ENCODE data around the gene MTAP.

MTAP gene

DNA sequence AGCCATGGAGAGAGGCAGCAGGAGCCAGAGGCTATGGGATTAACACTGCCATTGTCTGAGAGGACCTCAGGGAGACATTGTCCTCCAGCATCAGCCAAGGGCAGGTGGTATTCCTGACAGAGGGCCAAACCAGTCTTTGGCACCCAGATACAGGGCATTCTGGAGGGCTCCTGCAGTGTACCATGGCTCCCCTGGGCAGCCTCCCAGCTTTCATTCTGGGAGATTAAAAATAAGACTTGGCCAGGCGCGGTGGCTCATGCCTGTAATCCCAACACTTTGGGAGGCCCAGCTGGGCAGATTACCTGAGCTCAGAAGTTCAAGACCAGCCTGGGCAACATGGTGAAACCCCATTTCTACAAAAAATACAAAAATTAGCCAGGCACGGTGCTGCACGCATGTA lies 4.2 kb downstream of the MTAP start:
- no peak for DNase-seq

DNA sequence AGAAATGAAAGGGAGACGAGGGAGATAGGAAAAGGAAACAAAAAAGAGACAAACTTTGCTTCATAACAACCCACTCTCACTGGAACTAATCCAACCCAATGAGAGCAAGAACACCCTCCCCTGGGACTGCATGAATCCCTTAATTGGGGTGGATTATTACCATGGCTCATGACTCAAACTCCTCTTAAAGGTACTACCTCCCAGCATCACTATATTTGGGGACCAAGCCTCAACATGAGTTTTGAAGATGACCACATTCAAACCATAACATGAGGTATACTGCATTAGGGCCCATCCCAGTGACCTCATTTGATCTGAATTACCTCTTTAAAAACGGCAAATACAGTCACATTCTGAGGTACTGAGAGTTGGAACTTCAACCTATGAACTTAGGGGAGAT lies 8.0 kb downstream of the MTAP start:
- DNase-seq = no peak

DNA sequence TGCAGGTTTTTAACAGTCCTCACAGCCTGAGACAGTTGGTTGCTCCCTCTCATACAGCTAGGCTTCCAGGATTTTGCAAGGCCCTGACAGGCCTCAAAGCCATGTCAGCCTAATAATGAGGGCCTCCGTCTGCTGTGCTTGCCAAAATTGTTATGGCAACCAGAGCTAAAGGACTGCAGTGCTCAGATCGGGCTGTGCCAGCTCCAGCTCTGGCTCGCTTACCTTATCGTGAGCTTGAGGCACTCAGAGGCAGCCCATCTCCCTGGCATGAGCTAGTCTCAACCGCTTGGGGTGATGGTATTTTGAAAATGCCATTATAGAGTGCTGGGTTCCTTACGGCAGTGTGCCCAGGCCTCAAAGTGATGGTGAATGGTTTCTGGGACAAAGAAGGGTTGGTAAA lies 8.4 kb downstream of the MTAP start:
- DNase-seq = no peak

DNA sequence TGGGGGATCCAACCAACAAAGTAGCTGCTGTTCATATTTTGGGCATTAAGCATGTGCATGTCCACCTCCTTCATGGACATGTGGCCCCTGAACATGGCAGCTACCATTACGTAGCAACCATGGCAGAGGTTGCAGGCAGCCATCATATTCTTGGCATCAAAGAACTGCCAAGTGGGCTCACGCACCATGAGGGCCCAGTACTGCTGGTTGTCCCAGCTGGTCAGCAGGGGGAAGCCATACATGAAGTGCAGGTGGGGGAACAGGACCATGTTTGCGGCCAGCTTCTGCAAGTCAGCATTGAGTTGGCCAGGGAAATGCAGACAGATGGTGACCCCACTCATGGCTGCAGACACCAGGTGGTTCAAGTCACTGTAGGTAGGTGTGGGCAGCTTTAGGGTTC lies 9.5 kb downstream of the MTAP start:
- DNase-seq = no peak

DNA sequence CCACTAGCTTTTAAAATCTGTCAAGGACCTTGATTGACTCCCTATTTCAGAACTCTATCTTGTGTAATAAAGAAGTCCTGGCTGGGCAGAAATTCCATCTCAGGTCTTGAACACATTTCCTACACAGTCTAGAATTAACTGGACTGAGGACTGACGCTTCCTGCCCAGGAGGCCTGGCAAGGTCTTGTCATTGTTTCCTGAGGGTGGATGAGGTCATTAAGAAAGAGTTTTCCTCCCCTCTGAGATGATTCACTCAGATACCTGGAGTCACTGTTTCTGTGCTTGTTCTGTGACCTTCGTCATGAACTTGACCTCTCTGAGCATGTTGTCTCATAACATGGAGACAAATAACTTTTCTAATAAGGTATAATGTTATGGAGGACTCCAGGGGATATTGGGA lies 10.0 kb downstream of the MTAP start:
- DNase-seq = no peak

DNA sequence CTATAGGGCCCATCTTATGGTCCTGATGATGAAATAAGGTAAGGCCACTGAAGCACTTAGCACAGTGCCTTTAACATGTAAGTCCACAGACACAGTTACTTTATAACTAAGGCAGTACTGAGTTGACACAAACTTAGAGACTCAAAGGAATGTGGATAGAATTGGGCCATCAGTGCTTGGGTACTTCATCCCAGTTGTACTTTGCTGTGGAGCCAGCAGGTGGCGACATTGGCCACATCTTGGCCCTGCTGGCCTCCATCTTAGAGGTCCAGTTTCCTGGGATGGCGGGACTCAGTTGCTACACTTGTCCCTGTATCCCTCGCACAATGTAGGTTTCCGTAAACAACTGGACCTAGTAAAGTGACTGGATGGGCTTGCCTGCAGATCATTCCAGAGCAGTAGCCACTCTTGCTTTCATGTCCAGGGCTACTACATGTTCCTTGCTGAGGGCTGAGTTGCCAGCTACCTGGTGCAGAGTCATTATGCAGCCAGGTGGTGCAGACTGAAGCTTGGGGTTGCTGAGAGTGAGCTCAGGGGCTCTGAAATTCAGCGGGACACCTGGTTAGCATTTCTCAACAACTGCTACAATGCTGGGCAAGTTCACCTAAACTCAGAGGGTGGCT lies 10.6 kb downstream of the MTAP start:
- peak; percentile 64 for DNase-seq

DNA sequence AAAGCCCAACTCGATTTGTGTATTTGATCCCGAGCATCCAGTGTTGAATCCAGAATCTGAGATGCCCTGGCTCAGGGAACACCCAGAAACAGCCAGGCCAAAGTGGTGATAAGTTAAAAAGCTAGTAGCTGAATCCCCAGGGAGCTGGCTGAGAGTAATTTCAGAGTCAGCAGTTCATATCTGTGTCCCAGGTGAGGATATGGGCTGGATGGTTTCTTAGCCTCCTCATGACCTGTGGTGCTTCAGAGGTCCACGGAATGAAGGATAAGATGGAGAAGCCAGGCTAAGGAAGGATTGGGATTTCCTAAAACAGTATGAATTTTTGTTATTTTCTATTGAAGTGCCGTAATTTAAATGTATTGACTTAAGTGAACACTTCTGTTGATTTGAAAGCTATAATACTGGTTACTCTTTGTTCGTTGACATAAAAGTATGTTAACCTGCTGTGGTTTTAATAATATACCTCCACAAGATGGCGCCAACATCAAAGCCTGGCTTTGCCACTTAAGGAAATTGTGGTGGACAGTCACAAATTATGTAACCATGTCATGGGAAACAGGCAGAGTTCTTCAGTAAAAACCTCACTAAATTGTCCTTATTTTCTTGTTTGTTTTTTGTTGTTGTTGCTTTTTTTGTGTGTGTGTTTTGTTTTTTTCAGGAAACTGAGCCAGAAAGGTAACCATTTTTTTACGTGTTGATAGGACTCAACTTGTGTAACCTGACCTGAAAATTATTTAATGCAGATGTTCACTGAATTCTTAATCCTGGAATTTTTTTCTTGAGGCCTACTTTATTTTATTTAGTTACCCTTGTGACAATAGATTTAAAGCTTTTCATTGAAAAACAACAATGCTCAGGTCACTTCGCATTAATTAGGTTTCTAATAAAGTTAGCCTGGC lies 11.4 kb downstream of the MTAP start:
- DNase-seq = peak; percentile 47

DNA sequence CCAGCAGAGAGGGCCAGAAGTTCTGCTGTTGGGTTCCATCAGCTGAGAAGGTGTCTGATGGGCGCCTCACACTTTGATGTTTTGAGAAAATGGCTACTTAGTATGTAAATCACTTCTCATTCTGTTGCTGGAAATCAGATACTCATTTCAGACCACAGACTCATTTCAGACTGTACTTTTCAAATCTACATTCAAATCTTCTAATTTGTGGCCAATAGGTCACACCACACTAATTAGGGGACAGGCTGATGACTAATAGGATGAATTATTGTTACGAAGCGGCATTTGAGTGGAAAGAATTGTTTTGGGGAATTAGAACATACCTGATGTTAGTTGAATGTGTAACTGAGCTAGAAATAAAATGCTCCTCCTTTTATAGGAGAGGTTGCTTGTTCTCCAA lies 13.2 kb downstream of the MTAP start:
- DNase-seq = no peak

DNA sequence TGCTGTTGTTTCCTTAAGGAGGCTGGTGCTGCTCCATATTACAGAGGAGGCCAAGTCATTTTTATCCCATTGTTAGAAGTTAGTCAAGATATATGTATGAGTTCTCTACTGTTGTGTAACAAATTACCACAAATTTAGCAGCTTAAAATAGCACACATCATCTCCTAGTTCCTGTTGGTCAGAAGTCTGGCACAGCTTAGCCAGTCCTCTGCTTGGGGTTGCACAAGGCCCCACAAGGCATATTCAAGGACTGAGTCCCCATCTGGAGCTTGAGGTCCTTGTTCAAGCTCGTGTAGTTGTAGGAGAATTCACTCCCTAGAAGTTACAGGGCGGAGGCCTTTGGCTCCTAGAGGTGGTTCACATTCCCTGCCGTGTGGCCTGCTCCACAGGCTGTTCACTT lies 14.7 kb downstream of the MTAP start:
- DNase-seq = no peak

DNA sequence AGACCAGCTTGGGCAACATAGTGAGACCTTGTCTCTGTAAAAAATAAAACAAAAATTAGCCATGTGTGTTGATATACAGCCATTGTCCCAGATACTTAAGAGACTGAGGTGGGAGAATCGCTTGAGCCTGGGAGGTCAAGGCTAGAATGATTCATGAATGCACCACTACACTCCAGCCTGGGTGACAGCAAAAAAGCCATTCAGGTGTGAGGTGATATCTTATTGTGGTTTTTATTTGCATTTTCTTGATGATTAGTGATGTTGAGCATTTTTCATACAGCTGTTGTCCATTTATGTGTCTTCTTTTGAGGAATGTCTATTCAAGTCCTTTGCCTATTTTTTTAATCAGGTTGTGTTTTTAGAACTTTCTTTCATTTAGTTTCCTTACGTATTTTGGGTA lies 23.2 kb downstream of the MTAP start:
- DNase-seq = no peak

DNA sequence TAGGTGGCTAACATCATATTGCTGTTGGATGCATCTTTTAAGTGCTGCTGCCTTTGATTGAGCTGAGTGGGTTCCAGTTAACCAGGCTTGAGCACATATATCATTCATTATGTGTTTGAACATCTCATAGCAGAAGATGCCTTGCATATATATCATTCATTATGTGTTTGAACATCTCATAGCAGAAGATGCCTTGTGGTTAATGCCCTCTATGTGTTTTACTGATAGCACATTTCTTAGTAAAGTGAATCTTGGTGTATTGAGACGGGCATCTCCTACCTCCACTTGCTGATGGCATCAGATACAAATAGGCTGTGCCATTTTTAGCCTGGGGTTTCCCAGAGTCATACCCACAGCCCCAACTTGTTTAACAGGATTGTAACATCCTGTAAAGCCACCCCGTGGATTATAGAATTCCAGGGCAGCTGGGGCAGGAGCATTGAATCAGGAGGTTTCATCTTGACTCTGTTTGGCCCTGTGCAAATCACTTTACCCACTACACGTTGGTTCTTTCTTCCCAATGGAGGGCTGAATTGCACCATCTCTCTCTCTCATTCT lies 26.5 kb downstream of the MTAP start:
- DNase-seq = no peak

DNA sequence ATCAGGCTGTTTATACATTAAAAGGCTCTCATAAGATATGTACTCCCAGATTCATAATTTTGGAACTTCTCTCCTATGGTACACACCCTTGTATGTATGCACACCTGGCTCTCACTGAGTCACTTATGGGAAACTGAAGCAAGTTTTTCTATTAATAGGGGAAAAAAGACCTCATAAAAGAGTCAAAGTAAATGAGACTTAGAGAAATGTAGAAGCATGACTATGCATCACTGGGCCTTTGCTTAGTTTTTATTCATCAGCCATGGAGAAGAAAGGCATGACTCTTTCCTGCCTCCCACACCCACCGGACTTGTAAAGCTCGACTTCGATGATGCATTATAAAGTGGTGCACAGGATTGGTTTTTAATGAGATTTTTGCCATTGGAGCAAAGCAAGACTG lies 28.2 kb downstream of the MTAP start:
- DNase-seq = no peak

DNA sequence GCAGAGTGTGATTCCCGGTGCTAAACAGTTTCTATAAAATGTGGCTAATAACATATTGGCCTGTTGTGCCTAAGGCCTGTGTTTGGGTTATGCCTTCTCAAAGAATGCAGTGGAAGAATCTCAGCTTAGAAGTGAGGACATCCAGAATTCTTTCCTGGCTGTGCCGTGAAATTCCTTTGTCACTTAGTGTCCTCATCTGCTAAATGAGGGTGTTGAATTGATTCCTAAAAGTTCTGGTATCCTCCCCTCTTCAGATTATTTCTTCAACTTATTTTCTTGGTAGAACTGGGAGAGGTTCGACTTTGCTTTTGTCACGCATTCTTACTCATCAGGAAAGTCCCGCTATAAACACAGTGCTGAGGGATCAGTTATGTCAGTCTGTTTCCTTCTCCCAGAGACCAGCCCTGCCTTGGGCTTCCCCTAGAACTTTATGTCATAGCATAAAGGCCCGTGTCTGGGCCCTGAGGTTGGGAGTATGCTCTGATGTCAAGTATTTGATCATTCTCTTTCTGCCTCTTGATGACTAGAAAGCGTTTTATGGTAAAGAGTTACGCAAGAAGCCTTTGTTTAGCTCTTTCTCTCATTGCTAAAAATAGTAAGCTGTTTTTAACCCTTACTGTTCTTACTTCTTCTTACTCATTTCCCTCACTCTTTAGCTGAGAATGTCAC lies 29.5 kb downstream of the MTAP start:
- no peak for DNase-seq

DNA sequence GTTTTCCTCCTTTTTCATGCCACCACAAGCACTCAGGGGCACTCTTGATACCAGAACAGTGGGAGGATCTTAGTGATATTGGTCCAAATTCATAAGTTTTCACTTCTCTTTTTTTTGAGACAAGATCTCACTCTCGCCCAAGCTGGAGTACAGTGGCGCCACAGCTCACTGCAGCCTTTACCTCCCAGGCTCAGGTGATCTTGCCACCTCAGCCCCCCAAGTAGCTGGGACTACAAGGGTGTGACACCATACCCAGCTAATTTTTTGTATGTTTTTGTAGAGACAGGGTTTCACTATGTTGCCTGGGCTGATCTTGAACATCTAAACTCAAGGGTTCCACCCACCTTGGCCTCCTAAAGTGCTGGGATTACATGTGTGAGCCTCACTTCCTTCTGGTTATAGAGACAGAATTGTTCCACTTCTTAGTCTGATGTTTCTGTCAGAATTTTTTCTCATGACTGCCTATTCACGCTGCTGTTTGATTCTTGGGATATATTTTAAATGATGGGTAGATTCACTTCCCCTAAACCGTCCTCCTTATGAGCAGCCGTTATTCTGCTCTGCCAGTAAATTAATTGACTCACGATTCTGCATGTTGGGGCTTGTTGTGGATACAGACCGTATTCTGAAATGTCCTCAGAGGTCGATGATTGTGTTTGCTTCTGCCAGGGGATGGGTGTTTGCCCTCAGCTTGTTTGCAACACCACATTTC lies 30.8 kb downstream of the MTAP start:
- no peak for DNase-seq

DNA sequence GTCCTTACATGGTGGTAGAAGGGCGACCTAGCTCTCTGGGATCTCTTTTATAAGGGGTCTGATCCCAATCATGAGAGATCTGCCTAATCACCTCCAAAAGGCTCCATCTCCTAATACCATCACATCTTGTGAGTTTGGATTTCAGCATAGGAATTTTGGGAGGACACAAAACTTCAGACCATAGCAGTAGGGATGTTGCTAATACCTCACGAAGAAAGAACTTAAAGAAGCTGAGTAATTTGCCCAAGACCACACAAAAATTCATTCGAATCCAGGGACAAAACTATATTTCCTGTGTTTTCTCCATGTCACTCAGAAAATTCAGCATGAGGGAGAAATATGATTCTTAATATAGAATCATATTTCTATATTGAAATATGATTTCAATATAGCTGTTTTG lies 32.7 kb downstream of the MTAP start:
- no peak for DNase-seq

DNA sequence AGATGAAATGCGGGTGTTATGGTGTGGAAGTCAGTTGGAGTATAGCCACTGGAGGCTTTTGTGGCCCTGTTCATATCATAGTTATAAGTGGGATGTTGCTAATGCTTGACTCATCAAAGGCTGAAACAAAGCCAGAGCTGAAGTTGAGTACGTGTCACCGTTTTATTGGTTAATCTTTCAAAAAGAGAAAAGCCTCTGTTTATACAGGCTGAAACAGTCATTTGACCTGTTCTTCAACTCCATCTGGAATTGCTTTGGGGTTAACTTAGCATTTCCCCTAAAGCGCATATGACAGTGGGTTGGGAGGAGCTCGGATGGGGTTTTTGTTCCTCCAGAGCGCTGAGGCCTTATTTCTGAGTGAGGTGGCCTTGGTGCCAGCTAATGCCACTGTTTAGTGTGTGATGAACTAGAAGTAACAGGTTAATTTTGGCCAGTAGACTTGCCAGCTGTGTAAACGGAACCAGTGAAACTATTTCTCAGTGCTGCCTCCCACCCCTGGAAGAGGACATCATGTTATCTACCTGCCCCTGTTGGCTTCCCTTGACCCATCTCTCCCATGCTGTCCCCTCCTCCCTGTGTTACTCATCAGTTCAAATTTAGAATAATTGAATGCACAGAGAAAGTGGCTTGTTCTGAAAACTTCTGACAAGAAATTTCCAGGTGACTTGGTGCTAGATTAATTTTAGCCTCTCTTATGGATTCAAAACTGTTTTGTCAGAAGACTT lies 34.2 kb downstream of the MTAP start:
- no peak for DNase-seq

DNA sequence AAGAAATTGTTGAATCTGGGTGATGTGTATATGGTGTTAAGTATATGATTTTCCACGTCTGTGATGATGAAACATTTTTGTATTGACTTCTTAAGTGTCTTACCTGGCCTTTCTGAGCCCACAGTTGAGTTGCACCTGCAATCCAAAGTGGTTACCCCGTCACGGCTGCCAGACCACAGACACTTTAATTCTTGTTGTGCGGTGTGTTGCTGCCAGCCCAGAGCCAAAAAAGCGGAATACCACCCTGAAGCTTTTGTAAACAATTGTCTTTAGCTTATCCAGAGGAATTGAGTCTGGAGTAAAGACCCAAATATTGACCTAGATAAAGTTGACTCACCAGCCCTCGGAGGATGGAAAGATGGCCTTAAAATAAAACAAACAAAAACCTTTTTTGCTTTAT lies 35.1 kb downstream of the MTAP start:
- DNase-seq = no peak

DNA sequence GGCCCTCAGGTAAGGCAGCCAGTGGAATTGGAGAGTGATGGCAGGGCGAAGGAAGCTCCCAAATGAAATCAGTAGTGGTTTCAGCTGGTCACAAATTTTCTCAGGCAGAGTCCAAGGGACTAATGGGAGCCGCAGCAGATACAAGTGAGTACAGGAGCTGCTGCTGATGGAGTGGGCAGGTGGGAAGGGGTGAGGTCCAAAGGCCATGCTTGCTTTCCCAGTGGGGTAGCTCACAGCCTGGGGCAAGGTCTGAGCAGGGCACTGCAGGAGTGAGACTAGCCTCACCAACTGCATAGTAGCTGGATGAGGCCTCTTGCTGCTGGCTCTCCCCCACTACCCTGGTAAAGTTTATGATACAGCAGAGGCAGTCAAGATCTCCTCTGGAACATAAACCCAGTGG lies 38.2 kb downstream of the MTAP start:
- DNase-seq = no peak

DNA sequence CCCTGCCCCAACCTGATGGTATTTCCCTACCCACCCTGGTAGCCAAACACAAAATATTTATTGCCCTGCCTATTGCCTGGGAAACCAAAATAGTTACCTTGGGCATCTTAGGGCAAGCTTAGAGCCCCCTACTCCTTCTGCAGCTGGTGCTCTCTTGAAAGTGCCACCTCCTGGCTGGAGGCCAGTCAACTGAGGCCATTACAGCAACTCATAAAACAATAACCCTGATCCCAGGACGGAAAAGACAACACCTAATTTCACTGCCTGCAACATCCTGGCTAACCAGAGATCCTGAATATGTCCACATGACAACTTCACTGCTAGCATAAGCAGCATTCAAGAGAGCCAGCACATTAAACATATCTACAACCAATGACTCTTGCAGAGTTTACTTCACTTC lies 38.7 kb downstream of the MTAP start:
- no peak for DNase-seq

DNA sequence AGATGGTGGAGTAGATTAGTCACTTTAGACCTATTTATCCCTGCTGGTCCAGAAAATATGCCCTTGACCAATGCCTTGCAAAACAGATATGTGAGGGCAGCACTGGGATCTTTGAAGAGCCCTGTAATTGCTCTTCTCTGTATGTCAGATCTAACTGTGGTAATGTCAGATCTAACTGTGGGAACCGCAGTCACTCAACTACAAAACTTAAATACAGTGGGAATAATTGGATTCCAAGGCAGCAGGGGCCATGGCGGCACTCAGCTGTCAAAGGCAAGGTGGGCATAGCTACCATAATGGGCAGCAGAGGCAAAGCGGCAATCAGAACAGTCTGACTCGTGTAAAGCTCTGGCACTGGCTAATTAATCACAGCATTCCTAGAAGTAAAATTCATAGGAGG lies 46.2 kb downstream of the MTAP start:
- DNase-seq = no peak

DNA sequence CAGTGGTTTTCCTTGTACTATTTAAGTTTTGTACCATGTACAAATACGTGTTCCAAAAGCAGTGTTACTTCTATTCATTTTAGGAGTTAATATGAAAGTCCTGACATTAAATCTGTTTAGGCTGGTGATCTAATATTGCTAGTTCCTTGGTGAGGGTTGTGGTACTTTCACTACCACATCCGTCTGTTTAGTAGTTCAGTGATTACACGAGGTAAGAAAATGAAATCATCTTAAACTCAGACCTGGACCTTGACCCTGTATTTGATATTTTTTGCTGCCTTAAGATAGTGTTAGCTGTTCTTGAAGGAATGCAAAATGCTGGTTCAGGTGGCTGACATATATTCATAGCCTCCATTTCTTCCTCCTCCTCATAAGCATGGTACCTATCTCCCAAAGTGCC lies 50.3 kb downstream of the MTAP start:
- DNase-seq = no peak

DNA sequence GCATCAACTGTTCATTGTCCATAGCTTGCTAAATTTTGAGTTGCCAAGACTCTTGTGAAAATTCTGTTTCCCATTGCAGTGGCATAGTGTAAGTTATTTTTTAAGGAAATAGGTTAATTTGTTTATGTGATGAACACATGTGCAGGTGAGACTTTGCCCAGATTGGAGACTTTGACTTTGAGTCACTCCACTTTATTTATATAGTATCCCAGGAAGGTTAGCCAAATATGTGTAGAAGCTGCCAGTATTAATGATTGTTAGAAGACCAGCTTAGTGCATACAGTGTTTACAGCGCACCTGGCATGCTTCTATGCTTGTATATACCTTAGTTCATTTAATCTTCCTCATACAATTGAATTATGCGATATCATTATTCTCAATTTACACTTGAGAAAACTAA lies 51.0 kb downstream of the MTAP start:
- no peak for DNase-seq

Measured in T-helper 9 cell (primary cell).